Peyer's patch (tissue), 4 donors: ENCODE measurements around the gene SLC30A4.

ENCODE experiments used
- POLR2A ChIP-seq, 2 donors: fragments of 450-650 bp; IDR thresholded peaks; one replicate each; pipeline ENCODE4 v1.5.1; 2017; ENCODE audit warnings: antibody characterized with exemption in 2 of 2, mild to moderate bottlenecking in 2 of 2, moderate library complexity in 2 of 2
- TF ChIP-seq, protein P1 (sequence below), 6 experiments: fragments of 450-650 bp in 4 of 6; fragments of 200-600 bp in 2 of 6; sonication (generic) in 1 of 6; IDR thresholded peaks; one replicate each; pipeline ENCODE4 v1.5.1; 2017 to 2019; ENCODE audit warnings: antibody characterized with exemption in 6 of 6, mild to moderate bottlenecking in 3 of 6, moderate library complexity in 1 of 6

DNA sequence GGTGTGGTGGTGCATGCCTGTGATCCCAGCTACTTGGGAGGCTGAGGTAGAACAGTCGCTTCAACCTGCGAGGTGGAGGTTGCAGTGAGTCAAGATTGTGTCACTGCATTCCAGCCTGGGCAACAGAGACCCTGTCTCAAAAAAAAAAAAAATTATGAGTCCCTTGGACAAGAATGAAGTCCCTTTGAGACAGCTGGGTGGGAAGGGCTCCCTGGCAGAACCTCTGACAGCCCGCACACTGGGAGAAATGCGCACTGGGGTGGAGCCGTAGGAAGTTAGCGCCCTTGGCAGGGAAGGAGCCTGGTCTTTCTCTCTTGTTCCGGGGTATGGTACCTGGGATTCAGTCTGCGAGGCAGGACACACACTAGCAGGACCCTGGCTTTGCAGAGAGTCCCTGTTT is 51.4 kb downstream of the SLC30A4 start:
- TF ChIP-seq, protein P1, sequence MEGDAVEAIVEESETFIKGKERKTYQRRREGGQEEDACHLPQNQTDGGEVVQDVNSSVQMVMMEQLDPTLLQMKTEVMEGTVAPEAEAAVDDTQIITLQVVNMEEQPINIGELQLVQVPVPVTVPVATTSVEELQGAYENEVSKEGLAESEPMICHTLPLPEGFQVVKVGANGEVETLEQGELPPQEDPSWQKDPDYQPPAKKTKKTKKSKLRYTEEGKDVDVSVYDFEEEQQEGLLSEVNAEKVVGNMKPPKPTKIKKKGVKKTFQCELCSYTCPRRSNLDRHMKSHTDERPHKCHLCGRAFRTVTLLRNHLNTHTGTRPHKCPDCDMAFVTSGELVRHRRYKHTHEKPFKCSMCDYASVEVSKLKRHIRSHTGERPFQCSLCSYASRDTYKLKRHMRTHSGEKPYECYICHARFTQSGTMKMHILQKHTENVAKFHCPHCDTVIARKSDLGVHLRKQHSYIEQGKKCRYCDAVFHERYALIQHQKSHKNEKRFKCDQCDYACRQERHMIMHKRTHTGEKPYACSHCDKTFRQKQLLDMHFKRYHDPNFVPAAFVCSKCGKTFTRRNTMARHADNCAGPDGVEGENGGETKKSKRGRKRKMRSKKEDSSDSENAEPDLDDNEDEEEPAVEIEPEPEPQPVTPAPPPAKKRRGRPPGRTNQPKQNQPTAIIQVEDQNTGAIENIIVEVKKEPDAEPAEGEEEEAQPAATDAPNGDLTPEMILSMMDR (IDR thresholded peaks at IDR 0.05): no peak
- no peak for TF ChIP-seq POLR2A (IDR thresholded peaks at IDR 0.05)
